Measurements from ENCODE around the gene FAM221B.

- TF ChIP-seq POLR2AphosphoS5 (IDR thresholded peaks at IDR 0.05) = no peak
- no peak for TF ChIP-seq CTCF (IDR thresholded peaks at IDR 0.05)
- TF ChIP-seq POLR2A (IDR thresholded peaks at IDR 0.05; ENCODE audit: low read depth) = no peak
Measured at GRCh38 chr9:35831040-35831439, 2.5 kb upstream of the FAM221B start.
